H1 (cell line): ENCODE data around the gene RBP3. TPM values are rescaled to one million over a fixed set of nuclear protein-coding genes. Genes with fewer than 3 reads are reported as not detected.

Experiments
- GABPA ChIP-seq: IDR thresholded peaks from 2 replicates; pipeline ENCODE4 v1.6.1; 2011; ENCODE audit warnings: mild to moderate bottlenecking, low read length, moderate library complexity, borderline replicate concordance; ENCODE audit not compliant: insufficient read depth
- GTF2F1 ChIP-seq: IDR thresholded peaks from 2 replicates; pipeline ENCODE4 v1.6.1; 2012; ENCODE audit warnings: low read depth, low read length, improper control_type of control experiment, borderline replicate concordance
- JUND ChIP-seq: IDR thresholded peaks from 2 replicates; pipeline ENCODE4 v1.6.1; 2011; ENCODE audit warnings: mild to moderate bottlenecking, improper control_type of control experiment, low read length
- MAFK ChIP-seq: IDR thresholded peaks from 2 replicates; pipeline ENCODE4 v1.6.1; 2012; ENCODE audit warnings: low read depth, mild to moderate bottlenecking, improper control_type of control experiment, low read length
- POU5F1 ChIP-seq: IDR thresholded peaks from 2 replicates; pipeline ENCODE4 v1.6.1; 2011; ENCODE audit warnings: low read depth, mild to moderate bottlenecking, low read length, moderate library complexity
- SIRT6 ChIP-seq: IDR thresholded peaks from one replicate; pipeline ENCODE4 v1.7.1; 2012; ENCODE audit warnings: low read length, inconsistent platforms
- polyA plus RNA-seq, 7 experiments: library from polyadenylated mRNA; depleted of rRNA in 3 of 7; stranded (reverse) in 5 of 7; unstranded in 2 of 7; fragments of >200 nt in 5 of 7; fragments of 200-250 nt in 2 of 7; gene quantifications; 1 replicate in 5 of 7; 2 replicates in 1 of 7; 4 replicates in 1 of 7; pipeline versions ENCODE4 v1.2.1 to v1.2.3, GENCODE V29; 2011 to 2013; ENCODE audit warnings: missing spikeins in 2 of 7, mixed read lengths in 2 of 7
- total RNA-seq: library from RNA; stranded (reverse); fragmentation: NEBNext Ultra II Directional; extraction: Animal tissue kit (Norgen Biotek cat#: 25700); gene quantifications from 2 replicates; pipeline ENCODE4 v1.2.1, GENCODE V29; 2021

The RBP3 gene
- total and polyA plus RNA-seq, 2 of the 8 experiments (the other 6 are each of a cell fraction or from before 2014, with no cell fraction given): not detected

DNA sequence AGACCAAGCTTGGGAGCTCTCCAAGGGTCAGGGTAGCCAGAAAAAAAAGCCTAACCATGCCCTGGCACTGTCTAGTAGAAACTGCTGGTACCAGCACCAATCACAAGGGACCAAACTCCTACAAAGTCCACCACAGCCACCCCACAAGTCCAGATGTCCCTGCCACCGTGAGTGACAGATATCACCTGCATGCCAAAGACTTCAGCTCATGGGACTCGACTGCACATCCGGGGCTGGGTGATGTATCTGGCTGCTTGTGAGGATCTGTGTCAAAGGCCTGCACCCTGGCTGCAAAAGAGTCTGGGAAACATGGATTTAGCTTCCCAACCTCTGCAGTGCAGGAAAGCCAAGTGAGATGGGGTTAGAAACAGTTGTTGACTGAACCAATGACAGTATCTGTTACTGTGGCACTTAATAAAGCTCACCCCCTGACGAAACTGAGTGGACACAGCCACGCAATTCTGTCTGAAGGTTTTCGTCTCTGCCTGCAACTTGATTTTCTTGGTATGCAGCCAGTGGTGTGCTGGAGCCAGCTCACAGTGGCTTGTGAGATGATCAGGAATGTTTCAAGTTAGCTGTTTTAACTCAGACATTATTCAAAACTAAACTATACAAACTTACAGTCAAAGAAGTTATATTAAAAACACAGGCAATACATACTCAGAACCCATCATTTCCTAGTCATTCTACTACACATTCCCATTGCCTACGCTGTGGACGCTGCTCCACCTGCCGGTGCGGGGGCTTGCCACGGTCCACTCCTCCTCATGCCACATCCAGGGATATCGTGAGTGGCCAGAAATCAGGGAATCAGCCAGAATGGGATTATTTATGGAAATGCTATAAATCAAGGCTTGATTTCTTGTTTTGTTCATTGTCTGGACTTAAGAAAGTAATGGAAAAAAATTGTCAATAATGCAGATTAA lies 26.7 kb downstream of the RBP3 start (continued):
- TF ChIP-seq POU5F1 (no peak), GTF2F1 (no peak), JUND (no peak), MAFK (no peak), GABPA (no peak), SIRT6 (no peak)
